PC-9 (cell line): ENCODE results near the gene RCOR1. TPM values are rescaled to one million over a fixed set of nuclear protein-coding genes. Genes with fewer than 3 reads are reported as not detected.
"Not testable (repeated sequence)": the region's sequence is repeated elsewhere in the genome, so short reads cannot be mapped to it uniquely, and the experiment has no call there.

Source experiments
- BruUV-seq: library from RNA; stranded (reverse); fragments of 400-500 nt; replicated peaks from 2 replicates; lab custom pipeline; 2021; lab: Mats Ljungman, UMichigan
- CTCF ChIA-PET: fragments of 300-600 bp; sonication (Branson Sonifier 250); formaldehyde crosslinking; loops from one replicate; lab custom pipeline; 2022; ENCODE audit warnings: antibody characterized with exemption; lab: Charles Lee
- POLR2A ChIA-PET: fragments of 300-600 bp; sonication (Branson Sonifier 250); formaldehyde crosslinking; loops from one replicate; lab custom pipeline; 2022; ENCODE audit warnings: antibody characterized with exemption; ENCODE audit not compliant: unreplicated experiment; lab: Charles Lee
- DNase-seq, 2 experiments: peaks; one replicate each; pipeline versions ENCODE4 v3.0.0 to v3.0.0-alpha.2; 2015 to 2022; ENCODE audit warnings: mixed read lengths in 1 of 2
- H2AFZ ChIP-seq: fragments of 200-600 bp; sonication (generic); 2 replicates; pipeline ENCODE4 v1.8.1; 2017; ENCODE audit warnings: antibody characterized with exemption
- H3F3A ChIP-seq: fragments of 200-600 bp; sonication (generic); 2 replicates; pipeline ENCODE4 v1.8.1; 2017; ENCODE audit warnings: antibody characterized with exemption, mild to moderate bottlenecking, low read depth; ENCODE audit not compliant: insufficient read depth
- H3K27ac ChIP-seq: fragments of 200-600 bp; sonication (generic); 2 replicates; pipeline ENCODE4 v1.6.1; 2016; ENCODE audit warnings: mixed run types
- H3K27me3 ChIP-seq: fragments of 200-600 bp; sonication (generic); 2 replicates; pipeline ENCODE4 v1.6.1; 2016; ENCODE audit warnings: low read depth, mixed run types; ENCODE audit not compliant: insufficient read depth
- H3K36me3 ChIP-seq: fragments of 200-600 bp; sonication (generic); 2 replicates; pipeline ENCODE4 v1.6.1; 2016; ENCODE audit warnings: low read depth, mixed run types
- H3K4me1 ChIP-seq: fragments of 200-600 bp; sonication (generic); replicated peaks from 2 replicates; pipeline ENCODE4 v1.6.1; 2016; ENCODE audit warnings: mixed run types; ENCODE audit not compliant: insufficient read depth
- H3K4me2 ChIP-seq: fragments of 200-600 bp; sonication (generic); 2 replicates; pipeline ENCODE4 v1.6.1; 2017; ENCODE audit warnings: mixed run types
- H3K4me3 ChIP-seq: fragments of 200-600 bp; sonication (generic); 2 replicates; pipeline ENCODE4 v1.6.1; 2016; ENCODE audit warnings: mixed run types
- H3K79me2 ChIP-seq: fragments of 200-600 bp; sonication (generic); 2 replicates; pipeline ENCODE4 v1.6.1; 2017; ENCODE audit warnings: low read depth, mixed run types
- H3K9me2 ChIP-seq: fragments of 200-600 bp; sonication (generic); 2 replicates; pipeline ENCODE4 v1.8.1; 2017; ENCODE audit warnings: mild to moderate bottlenecking; ENCODE audit not compliant: insufficient read depth
- H3K9me3 ChIP-seq: fragments of 200-600 bp; sonication (generic); 2 replicates; pipeline ENCODE4 v1.8.1; 2016; ENCODE audit warnings: low read depth; ENCODE audit not compliant: insufficient read depth
- H4K20me1 ChIP-seq: fragments of 200-600 bp; sonication (generic); 2 replicates; pipeline ENCODE4 v1.8.1; 2017; ENCODE audit not compliant: insufficient read depth
- EZH2 ChIP-seq: fragments of 200-600 bp; sonication (generic); IDR thresholded peaks from 2 replicates; pipeline ENCODE4 v1.8.0; 2017; ENCODE audit warnings: antibody characterized with exemption, low read depth
- intact Hi-C: fragments of 100-400 bp; cut with micrococcal nuclease; formaldehyde crosslinking; loops from one replicate; pipeline ENCODE4 v1.10.0; 2022; ENCODE audit not compliant: unreplicated experiment
- total RNA-seq: library from RNA; stranded (reverse); gene quantifications from 2 replicates; pipeline ENCODE4 v1.2.3, GENCODE V29; 2021
- TF ChIP-seq, protein P1 (sequence below): fragments of 200-600 bp; sonication (generic); conservative IDR thresholded peaks from 2 replicates; pipeline ENCODE4 v1.6.1; 2017; ENCODE audit warnings: mixed run types, antibody characterized with exemption, mild to moderate bottlenecking, moderate library complexity

Gene RCOR1
- total RNA-seq, 1 experiment from 2014 or later, result 67.2 TPM

DNA sequence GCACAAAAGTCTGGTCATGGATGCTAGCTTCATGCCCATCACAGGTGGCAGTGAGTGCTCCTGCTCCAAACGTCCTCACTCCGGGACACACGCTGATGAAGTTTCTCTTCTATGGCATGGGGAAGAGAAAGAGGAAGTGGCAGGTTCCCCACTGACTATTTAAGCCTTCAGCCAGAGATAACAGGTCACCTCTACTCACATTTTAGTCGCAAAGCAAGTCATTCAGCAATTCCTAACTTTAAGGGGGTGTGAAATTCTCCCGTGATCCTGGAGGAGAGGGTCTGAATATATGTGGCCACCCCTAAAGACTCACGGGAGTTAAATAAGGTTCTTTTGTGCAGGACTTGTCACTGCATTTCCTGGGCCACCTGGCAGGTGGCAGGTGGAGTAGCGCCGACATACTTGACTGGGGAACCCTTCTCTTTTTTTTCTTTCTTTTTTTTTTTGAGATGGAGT, 18.8 kb upstream of the RCOR1 start:
- Histone ChIP-seq H4K20me1 (no peaks in the 10 kb centered on the region), H3K9me2 (no peaks in the 10 kb centered on the region), H3K36me3 (no peaks in the 10 kb centered on the region), H2AFZ (no peak overlapping the region), H3K9me3 (no peaks in the 10 kb centered on the region), H3K27ac (no peak overlapping the region), H3K4me3 (no peak overlapping the region), H3K4me1 (peaks cover 2% of the 10 kb centered on the region), H3K27me3 (no peaks in the 10 kb centered on the region), H3K4me2 (no peak overlapping the region), H3K79me2 (no peaks in the 10 kb centered on the region), H3F3A (peaks cover 21% of the 10 kb centered on the region)
- TF ChIP-seq, protein P1, sequence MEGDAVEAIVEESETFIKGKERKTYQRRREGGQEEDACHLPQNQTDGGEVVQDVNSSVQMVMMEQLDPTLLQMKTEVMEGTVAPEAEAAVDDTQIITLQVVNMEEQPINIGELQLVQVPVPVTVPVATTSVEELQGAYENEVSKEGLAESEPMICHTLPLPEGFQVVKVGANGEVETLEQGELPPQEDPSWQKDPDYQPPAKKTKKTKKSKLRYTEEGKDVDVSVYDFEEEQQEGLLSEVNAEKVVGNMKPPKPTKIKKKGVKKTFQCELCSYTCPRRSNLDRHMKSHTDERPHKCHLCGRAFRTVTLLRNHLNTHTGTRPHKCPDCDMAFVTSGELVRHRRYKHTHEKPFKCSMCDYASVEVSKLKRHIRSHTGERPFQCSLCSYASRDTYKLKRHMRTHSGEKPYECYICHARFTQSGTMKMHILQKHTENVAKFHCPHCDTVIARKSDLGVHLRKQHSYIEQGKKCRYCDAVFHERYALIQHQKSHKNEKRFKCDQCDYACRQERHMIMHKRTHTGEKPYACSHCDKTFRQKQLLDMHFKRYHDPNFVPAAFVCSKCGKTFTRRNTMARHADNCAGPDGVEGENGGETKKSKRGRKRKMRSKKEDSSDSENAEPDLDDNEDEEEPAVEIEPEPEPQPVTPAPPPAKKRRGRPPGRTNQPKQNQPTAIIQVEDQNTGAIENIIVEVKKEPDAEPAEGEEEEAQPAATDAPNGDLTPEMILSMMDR, result no peak
- TF ChIP-seq EZH2, result no peak
- no TSS peak for BruUV-seq
- CTCF ChIA-PET, result no interaction called here
- POLR2A ChIA-PET, result no interaction called here
- intact Hi-C loops, result no loop called here
- no peak for DNase-seq

DNA sequence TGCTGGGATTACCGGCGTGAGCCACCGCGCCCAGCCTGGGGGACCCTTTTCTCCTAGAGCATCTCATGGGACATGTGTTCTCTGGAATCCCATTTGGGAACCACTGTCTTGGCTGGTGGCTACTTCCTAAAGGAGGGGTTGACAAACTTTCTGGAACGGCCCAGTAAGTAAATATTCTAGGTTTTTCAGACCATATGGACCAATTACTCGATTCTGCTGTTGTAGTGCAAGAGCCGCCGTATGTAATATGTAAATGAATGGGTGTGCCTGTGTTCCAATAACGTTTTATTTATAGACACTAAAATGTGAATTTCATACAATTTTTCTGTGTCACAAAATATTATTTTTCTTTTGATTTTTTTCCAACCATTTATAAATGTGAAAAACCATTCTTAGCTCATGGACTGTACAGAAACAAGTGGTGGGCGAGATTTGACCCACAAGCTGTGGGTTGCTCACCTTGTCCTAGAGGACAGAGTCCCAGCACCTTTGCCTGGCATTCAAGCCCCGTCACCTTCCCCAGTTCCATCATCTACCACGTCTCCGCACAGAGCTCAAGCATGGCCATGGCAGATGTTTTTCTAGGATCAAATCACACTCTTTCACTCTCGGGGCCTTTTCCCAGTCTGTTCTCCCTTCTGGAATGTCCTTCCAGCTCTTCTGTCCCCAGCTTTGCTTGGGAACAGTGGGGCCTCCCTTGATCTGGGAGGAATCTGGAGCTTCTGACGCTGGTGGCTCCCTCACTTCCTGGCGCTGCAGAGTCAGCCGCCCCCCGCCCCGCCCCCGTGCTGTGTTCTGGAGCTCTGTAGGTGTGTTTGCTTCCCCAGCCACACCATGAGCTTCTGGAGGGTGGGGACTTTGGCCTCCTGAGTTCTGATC, 17.9 kb upstream of the RCOR1 start:
- no peak for TF ChIP-seq EZH2
- TF ChIP-seq, protein P1, result no peak
- Histone ChIP-seq H3K36me3 (no peaks in the 10 kb centered on the region), H3K27ac (no peak overlapping the region), H3K9me2 (no peaks in the 10 kb centered on the region), H4K20me1 (no peaks in the 10 kb centered on the region), H3K79me2 (no peaks in the 10 kb centered on the region), H3F3A (peaks cover 20% of the 10 kb centered on the region), H2AFZ (no peak overlapping the region), H3K4me2 (no peak overlapping the region), H3K4me1 (peaks cover 5% of the 10 kb centered on the region), H3K9me3 (no peaks in the 10 kb centered on the region), H3K27me3 (no peaks in the 10 kb centered on the region), H3K4me3 (no peak overlapping the region)
- intact Hi-C loops, result no loop called here
- no peak for DNase-seq
- ChIA-PET POLR2A (interaction anchor here (0.6 to 0.7 kb wide), 2 partner anchors 177 to 1104 kb away, joined by 4 to 6 read pairs; no protein-coding TSS in a partner anchor), CTCF (no interaction called here)
- no TSS peak for BruUV-seq

DNA sequence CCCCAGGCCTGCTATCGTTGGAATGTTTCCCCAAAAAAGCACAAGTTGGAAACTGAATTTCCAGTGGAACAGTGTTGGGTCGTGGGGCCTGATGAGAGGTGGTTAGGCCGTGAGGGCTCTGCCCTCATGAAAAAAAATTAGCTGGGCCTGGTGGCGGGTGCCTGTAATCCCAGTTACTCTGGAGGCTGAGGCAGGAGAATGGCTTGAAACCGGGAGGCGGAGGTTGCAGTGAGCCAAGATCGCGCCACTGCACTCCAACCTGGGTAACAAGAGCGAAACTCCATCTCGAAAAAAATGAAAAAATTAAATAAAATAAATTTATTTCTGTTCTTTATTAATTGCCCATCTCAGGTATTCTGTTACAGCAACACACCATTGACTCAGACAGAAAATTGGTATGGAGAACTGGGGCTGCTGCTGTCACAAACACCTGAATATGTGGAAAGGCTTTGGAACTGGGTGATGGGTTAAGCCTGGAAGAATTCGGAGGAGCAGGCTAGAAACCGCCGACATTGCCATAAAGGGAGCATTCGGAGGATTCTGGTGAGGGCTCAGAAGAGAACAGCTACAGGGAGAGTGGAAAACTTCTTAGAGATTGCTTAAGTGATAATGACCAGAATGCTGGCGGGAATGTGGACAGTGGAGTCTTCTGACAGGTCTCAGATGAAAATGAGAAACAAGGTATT, 17.1 kb upstream of the RCOR1 start:
- BruUV-seq, result no TSS peak
- H3K79me2 ChIP-seq, result no peaks in the 10 kb centered on the region
- ChIA-PET CTCF (no interaction called here), POLR2A (interaction anchor here (0.6 to 0.7 kb wide), 2 partner anchors 176 to 1103 kb away, joined by 4 to 6 read pairs; no protein-coding TSS in a partner anchor)
- peaks cover 13% of the 10 kb centered on the region for H3K4me1 ChIP-seq
- H3K36me3 ChIP-seq, result no peaks in the 10 kb centered on the region
- no peaks in the 10 kb centered on the region for H3K9me2 ChIP-seq
- intact Hi-C loops, result no loop called here
- H3K27ac ChIP-seq, result no peak overlapping the region
- TF ChIP-seq, protein P1, result no peak
- TF ChIP-seq EZH2, result no peak
- H3F3A ChIP-seq, result peaks cover 28% of the 10 kb centered on the region
- H3K27me3 ChIP-seq, result no peaks in the 10 kb centered on the region
- no peak overlapping the region for H2AFZ ChIP-seq
- H3K4me2 ChIP-seq, result no peak overlapping the region
- H3K9me3 ChIP-seq, result no peaks in the 10 kb centered on the region
- H4K20me1 ChIP-seq, result no peaks in the 10 kb centered on the region
- no peak for DNase-seq
- H3K4me3 ChIP-seq, result no peak overlapping the region

DNA sequence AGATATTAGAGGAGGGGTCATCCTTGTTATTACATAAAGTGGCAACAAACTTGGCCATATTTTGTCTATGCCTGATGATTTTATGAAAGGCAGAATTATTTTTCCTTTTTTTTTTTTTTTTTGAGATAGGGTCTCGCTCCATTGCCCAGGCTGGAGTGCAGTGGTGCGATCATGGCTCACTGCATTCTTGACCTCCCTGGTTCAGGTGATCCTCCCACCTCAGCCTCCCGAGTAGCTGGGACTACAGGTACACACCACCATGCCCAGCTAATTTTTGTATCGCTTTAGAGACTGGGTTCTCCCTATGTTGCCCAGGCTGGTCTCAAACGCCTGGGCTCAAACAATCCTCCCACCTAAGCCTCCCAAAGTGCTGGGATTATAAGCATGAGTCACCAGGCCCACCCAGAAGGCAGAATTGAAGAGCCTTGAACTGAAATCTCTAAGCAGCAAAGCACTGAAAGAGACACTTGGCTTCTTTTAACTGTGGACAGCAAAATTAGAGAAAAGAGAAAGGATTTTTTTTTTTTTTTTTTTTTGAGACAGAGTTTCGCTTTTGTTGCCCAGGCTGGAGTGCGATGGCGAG, 16.5 kb upstream of the RCOR1 start:
- H3K27ac ChIP-seq, intact Hi-C loops, H3K36me3 ChIP-seq, H4K20me1 ChIP-seq, H3K9me3 ChIP-seq, H3K79me2 ChIP-seq, H3K4me2 ChIP-seq, POLR2A ChIA-PET, DNase-seq, H2AFZ ChIP-seq, H3K4me3 ChIP-seq, H3K27me3 ChIP-seq, BruUV-seq, H3K9me2 ChIP-seq: not testable (repeated sequence)
- peaks cover 30% of the 10 kb centered on the region for H3F3A ChIP-seq
- H3K4me1 ChIP-seq, result peaks cover 19% of the 10 kb centered on the region
- CTCF ChIA-PET, result interaction anchor here (0.7 kb wide), 1 partner anchor 46 kb away, joined by 6 read pairs; no protein-coding TSS in a partner anchor
